NCI-H510A (cell line): Measurements from ENCODE around the gene XPO4.
"Not testable (repeated sequence)": the region's sequence is repeated elsewhere in the genome, so short reads cannot be mapped to it uniquely, and the experiment has no call there.

Experiments
- DNase-seq: peaks from one replicate; lab custom pipeline; 2025; lab: John Stamatoyannopoulos, UW

Gene XPO4

DNA sequence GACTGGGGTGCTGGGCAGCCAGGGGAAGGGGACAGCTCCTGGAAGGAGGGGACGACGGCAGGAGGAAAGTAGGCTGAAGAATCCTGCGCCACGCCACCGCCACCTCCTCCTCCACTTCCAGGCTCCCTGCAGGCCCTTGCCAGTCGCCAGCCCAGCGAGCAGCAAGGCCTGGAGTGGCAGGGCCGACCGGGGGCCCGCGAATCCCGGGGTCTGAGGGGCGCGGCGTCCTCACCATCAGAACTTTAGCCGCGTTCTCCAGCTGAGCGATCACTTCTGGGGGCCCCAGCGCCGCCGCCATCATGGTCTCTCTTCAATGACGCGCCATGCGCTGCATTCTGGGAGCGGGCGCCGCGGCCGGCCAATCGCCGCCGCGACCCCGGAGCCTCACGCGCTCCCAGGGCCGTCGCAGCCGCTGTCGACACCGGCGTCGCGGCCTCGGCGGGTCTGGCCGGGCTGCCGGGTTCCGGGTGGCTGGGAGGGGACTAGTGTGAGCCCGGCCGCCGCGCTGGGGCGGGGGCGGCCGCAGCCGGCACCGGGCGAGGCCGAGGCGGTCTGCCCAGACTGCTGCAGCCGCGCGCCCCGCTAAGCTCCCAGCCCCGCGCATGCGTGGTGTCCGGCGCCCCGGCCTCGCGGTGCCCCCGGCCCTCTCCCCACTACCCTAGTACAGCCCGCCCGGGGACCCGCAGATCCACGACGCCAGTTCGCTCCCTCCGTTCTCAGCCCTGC, at the start of gene XPO4:
Gene XPO4, minus strand, starts transcription at position 309 of the 726 bp plus-strand sequence. Its CDS starts 8 bp downstream, at position 301.
- DNase-seq: peak; percentile 37

DNA sequence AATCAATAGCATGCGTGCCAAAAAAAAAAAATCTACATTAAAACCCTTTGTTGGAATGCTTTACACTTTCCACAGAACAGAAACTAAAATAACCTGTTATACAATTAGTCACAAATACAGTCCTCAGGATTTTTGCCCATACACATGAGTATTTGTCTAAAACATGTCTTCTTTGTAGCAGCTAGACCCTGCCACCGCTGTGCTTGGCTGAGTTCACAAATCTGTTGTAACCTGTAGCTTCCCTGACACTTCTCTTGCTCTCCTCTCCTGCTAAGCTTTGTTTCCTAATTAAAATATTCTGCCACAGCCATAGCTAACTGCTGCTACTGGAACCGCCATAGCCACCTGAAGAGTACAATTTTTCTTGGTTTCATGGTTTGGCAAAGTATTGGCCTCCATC, 45.5 kb upstream of the XPO4 start:
- DNase-seq: not testable (repeated sequence)

DNA sequence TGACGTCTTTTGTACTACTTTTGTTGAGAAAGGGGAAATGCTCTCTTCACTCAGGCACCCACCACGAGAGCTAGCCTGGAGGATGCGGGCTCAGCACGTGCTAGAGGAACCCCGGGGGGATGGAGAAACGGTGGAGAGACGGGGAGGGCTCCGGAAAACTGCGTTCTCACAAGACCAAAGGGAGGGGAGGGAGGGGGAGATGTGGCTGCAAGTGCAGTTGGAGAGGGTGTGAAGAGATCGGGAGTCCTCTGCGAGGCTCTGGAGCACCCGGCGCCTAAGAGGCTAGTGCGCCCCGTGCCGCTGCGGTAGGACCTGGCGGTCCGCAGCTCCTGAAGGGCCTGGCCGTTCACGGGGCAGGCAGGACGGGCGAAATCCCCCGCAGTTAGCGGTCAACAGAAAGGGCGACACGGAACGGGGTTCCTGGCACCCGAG, 43.4 kb upstream of the XPO4 start:
- DNase-seq: no peak

DNA sequence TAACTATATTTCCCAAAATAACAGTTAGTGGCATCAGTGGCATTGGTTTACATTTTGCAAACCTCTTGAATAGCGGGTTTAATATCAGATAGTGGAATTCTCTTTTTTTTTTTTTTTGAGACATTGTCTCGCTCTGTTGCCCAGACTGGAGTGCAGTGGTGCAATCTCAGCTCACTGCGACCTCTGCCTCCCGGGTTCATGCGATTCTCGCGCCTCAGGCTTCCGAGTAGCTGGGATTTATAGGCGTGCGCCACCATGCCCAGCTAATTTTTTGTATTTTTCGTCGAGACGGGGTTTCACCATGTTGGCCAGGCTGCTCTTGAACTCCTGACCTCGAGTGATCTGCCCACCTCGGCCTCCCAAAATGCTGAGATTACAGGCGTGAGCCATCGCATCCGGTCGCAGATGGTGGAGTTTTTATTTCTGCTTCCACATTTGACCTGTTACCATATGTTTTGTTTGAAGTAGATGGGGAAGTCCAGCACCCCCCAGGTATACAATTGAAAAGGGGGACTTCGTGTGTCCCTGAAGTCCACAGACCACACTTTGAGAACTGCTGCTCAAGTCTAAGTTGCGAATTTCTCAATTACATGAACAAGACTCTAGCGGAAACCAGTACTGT, 40.5 kb upstream of the XPO4 start:
- no peak for DNase-seq

DNA sequence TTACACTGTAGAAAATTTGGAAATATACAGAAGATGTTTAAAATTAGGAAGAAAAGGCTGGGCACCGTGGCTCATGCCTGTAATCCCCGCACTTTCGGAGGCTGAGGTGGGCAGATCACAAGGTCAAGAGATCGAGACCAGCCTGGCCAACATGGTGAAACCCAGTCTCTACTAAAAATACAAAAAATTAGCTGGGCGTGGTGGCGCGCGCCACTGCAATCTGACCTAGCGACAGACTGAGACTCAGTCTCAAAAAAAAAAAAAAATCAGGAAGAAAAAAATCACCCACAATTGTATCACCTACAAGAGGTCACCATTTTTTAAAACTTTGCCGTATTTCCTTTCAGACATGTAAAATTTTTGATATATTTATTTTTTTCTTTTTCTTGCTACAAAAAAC, 38.0 kb upstream of the XPO4 start:
- DNase-seq: not testable (repeated sequence)

DNA sequence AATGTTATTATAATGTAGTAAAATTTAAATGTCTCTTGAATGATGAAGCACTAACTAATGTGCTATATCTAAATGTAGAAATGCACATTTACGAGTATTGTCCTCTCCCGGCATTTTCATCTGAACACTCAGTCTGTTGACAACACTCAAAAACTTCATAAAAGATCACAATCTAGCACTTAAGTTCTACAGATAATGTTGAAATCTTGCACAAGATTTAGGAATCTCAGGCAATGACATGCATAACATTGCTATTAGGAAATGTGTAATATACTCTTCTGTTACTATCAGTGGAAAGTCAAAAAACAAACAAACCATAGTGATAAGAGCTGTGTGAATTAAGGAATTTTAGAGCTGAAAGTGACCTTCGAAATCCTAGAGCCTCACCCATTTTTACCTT, 37.5 kb upstream of the XPO4 start:
- DNase-seq: no peak

DNA sequence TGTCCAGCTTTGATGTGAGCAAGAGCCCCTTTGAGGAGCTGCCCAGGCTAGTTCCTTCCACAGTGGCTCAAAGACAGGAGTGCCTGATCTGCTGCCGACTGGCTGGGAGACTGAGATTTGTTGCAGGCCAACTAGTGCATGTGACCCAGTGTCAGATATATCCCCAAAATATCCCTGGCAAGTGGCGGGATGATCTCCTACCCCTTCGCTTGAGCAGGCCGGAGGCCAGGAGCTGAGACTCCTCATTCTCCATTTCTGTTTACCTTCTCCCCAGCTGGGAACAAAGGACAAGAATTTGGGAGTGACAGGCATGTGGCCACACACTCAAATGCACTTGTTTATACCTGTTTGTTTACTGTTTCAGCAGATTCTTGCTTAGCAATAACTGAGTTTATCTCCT, 37.1 kb upstream of the XPO4 start:
- DNase-seq: no peak

DNA sequence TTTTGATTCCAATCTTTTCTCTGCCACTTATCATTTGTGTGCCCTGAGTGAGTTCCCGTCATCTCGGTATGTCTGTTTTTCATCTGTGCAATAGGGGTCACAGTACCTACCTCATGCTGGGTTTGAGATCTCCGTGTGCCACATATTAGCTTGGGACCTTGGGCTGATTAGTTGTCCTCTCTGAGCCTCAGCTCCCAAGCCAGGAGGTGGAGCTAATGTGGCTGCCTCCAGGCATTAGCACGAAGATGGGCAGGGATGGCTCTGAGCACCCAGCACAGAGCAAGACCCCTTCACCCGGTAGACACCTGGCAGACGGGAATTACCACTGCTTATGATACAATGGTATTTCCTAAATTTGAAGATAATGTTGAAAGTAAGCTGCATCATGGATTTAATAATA, 35.8 kb upstream of the XPO4 start:
- no peak for DNase-seq

DNA sequence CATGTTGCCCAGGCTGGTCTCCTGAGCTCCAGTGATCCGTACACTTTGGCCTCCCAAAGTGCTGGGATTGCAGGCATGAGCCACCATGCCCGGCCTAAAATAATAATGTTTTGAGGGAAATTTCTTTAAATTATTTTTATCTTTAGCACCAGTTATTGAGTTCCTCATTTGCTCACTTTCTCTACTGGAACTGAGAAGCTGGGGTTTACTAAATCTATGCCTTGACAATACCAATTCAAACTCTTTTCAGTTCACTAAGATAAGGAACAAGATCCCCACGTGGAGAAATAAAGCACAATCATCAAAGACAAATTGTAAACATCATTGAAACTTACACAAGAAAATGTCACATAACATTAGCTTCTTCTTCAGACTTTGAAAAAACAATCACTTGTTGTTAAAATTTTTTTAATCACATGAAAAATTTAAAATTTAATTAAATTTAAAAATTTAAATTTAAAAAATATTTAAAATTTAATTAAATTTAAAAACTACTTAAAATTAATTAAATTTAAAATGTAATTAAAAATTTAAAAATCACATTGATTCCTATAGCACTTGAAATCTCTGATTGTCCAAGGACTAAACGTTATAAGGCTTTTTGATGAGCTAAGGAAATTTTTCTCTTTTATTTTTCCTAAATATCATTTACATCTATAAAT, 25.2 kb upstream of the XPO4 start:
- no peak for DNase-seq

DNA sequence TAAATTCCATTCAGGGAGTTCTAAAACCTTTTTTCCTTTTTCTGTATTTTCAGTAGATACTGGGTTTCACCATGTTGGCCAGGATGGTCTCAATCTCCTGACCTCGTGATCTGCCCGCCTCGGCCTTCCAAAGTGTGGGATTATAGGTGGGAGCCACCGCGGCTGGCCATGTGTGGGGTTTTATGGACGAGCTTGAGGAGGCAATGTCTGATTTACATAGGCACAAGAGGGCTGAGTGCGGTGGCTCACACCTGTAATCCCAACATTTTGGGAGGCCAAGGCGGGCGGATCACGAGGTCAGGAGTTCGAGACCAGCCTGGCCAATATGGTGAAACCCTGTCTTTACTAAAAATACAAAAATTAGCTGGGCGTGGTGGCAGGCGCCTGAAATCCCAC, 22.8 kb upstream of the XPO4 start:
- DNase-seq: not testable (repeated sequence)

DNA sequence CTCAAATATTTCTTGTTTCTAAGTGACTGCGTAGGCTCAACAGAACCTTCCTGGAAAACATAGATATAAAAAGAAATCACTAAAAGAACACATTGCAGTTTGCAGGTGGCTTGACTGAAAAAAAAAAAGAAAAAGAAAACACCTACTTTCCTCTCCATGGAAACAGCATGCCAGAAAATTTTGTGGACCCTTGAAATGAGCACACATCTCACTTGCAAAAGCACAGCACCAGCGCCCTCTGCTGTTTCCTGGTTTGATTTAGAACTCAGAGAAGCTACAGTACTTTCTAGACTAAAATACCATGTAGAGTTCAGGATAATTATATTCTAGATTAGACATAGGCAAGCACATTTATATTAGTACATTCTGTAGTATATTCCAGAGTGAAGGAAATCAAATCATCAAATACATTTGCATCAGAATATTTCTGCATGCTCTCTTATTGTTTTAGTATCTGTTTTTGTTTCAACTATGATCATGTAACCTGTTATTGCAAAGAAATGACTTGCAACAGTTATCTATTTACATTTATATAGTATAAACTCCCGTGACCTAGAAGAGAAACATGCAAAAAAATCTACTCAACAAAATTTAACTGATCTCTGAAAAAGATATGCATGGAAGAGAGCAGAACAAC, 22.3 kb upstream of the XPO4 start:
- DNase-seq: peak; percentile 58

DNA sequence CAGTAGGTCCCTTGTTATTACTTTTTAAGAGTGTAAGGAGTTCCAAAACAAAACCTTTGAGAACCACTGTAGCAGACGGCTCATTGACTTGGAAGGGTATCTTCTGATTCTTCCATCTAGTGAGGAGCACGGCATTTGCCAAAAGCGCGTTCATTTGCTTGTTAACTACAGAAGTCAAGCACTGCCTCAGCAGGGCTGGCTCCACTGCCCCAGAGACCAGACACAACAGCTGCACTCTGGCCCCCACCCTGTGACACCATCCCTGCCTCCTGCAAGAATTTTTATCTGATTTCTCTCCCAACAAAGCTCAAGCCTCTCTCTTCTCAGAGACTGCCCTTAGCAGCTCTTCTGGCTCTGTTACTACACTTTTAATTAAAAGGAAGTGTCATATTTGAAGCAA, 20.7 kb upstream of the XPO4 start:
- no peak for DNase-seq

DNA sequence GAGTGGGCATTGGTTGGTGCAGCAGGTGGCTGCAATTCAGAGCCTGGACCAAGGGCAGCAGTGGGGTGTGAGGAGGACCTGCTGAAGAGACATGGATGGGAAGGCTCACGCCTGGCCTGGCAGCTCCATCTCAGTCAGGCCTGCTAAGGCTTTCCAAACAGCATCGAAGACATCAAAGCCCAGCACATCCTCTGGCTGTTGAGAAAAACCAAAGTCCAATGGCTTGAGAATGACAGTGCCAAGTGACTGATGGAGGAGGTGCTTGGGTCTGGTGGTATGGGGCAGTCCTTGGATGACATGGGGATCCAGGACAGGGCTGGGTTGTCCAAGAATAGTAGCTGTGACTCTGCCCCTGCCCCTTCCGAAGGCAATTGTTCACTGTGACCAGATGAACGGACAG, 19.0 kb upstream of the XPO4 start:
- DNase-seq: no peak

DNA sequence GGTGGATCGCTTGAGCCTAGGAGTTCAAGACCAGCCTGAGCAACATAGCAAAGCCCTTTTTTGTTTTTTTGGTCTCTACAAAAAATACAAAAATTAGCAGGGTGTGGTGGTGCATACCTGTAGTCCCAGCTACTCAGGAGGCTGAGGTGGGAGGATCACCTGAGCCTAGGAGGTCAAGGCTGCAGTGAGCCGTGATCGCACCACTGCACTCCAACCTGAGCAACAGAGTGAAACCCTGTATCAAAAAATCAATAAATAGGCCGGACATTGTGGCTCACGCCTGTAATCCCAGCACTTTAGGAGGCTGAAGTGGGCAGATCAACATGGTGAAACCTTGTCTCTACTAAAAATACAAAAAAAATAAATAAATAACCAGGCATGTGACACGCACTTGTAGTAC, 13.1 kb upstream of the XPO4 start:
- DNase-seq: not testable (repeated sequence)

DNA sequence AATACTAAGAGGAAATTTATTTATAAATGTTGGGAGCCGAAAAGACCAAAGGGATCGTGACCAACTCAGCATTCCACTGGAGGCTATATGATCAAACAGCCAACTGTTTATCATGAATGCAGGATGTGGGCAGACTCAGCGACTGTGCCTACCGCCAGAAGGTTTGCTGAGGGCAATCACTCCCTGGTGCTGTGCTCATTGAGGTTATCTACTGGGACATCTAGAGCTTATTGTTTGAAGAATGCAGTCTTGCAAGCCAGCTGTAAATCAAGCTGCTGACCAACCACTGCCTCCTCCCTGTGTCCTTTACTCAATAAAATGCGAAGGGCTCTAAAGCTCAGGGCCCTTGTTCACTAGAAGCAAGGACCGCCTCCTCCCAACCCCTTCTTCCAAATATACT, 8.5 kb upstream of the XPO4 start:
- no peak for DNase-seq

DNA sequence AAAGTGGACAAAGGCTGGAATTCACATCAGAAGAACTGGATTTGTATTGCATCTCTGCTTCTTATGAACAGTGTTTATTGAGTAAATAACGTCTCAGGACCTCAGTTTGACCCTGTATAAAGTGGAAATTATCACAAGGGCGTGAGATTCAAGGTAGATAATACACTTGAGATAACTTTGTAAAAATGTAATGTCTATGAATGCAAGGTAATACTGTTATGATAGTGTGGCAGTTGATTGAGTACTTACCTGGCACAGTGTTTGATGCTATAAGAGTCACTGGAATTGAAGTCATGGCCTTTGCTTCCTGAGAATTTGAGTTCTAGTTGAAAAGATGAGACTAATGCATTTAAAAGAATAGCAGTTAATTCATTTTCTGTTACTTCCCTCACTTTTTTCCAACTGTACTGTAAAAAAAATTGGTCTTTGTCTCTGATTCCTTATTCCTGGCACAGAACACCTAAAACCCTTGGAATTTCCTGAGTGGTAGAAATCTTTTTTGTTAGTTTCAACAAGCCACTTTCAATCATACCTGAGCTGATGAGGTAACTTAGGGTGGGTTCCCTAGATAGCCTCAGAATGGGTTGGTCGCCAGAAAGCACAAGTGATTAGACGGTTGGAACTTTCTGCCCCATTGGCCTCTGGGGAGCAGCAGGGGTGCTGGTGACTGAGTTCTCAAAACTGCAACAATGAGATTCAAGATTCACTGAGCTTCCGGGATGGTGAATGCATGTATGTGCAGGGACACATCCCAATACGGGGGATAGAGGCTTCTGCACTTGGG, 6.4 kb upstream of the XPO4 start:
- no peak for DNase-seq

DNA sequence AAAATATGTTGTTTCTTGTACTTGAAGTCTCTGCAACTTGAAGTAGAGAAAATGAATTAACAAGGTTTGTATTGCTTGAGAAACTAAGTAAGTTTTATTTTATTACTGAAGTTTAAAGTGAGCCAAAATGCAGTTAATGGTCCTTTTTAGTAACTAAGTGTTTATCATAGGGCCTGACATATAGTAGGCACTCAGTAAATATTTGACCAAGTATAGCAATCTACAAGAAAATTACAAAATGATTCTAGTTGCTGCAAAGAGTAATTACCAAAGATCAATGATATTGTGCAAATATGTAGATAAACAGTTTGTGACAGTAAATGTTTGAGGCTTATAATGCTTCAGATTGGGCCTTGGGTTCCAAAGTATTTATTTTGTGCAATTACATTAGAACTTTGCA, 2.4 kb upstream of the XPO4 start:
- no peak for DNase-seq

DNA sequence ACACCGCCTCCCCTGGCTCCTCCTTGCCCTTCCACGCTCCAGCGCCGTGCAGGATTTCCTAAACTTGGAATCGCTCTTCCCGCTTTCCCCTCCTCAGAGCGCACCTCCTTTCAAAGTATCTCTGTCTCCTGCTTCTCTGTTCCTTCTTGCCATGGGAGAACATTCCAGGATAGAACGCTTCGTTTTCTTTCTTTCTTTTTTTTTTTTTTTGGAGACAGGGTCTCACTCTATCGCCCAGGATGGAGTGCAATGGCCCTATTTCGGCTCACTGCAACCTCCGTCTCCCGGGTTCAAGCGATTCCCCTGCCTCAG, 574 bp upstream of the XPO4 start:
- no peak for DNase-seq

DNA sequence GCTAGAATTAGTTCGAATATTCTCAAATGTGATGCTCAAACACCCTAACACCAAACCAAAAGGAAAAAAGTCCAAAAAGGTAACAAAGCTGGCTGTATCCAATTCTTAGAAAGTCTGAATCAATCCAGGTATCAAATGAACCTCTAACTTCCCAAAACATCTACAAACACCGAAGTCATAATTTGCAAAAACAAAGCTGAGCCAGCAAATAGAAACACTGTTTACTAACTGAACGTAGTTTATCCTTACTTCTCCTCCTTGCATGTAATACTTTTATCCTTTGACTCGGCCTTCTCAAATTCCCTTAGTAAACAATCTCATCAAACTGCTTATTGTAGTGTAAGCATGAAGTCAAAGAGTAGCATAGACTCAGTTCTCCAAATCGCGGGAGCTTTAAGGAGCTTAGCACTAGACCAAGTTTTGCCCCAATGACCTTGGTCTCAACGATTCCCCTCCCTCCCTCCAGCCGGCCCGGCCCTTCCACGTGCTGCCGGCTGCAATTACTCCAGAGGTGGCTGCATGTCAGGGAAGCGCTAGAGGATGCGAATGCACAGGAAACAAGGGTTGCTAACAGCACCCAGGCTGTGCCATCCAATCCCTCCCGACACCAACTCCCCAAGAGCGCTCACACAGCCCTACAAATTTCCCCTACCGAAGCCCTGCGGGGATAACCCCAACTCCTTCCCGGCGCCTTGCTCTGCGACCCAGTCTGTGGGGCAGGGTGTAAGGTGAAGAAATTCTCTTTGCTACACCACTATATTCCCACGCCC, 693 bp downstream of the XPO4 start:
- DNase-seq: peak; percentile 24

DNA sequence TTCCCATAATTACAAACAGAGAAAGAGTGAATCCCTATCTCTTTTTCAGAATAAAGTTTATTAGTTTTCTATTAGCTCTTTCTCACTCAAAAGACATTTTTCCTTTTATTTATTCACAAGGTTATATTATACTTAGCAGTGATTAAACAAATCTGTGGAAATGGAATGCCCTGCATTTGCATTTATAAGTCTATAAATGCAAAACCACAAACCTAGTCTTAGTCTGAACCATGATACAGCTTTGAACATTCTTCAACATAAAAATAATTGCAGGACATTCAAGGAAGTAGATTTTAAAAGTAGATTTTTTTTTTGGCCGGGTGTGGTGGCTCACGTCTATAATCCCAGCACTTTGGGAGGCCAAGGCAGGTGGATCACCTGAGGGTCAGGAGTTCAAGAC, 8.3 kb downstream of the XPO4 start:
- DNase-seq: no peak

DNA sequence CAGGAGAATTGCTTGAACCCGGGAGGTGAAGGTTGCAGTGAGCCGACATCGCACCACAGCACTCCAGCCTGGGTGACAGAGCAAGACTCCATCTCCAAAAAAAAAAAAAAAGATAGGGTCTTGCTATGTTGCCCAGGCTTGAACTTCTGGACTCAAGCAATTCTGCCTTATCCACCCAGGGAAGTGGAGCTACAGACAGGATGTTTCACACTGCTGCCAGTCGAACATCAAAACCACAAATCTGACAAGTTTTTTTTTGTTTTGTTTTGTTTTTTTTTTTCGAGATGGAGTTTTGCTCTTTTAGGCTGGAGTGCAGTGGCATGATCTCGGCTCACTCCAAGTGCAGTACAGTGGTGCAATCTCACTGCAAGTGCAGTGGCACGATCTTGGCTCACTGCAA, 10.8 kb downstream of the XPO4 start:
- no peak for DNase-seq

DNA sequence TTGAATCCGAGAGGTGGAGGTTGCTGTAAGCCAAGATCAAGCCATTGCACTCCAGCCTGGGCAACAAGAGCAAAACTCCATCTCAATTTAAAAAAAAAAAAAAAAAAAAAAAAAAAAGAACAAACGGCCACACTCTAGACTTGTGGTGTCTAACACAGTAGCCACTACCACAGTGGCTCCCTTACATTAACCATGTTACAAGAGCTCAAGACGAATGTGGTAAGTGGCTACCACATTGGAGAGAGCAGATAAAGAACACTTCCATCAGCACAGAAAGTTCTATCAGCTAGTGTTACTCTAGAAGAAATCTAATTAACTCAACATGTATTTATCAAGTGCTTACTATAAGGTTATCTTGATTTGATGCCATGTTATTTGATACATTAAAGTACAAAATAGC, 11.5 kb downstream of the XPO4 start:
- no peak for DNase-seq
